ENCODE data around the gene NUDT1.

NUDT1 gene

GRCh38 chr7:2199956-2200583, 42.0 kb upstream of the NUDT1 start:
- in situ Hi-C loops (cut with HindIII; ENCODE audit: low pct_ligation_motif_present, low sequenced_read_pairs), result no loop called here
- H3K27ac ChIP-seq, result no peak overlapping the region
- H3K4me3 ChIP-seq (ENCODE audit: low read depth, low read length), result no peak overlapping the region
- H3K36me3 ChIP-seq (replicated peaks), result peaks cover 7% of the 10 kb centered on the region
- H3K27me3 ChIP-seq (replicated peaks), result no peaks in the 10 kb centered on the region
- no peak for TF ChIP-seq CTCF (IDR thresholded peaks at IDR 0.05; ENCODE audit: low read depth, low read length, missing control alignments)
- DNase-seq, result no peak

DNA sequence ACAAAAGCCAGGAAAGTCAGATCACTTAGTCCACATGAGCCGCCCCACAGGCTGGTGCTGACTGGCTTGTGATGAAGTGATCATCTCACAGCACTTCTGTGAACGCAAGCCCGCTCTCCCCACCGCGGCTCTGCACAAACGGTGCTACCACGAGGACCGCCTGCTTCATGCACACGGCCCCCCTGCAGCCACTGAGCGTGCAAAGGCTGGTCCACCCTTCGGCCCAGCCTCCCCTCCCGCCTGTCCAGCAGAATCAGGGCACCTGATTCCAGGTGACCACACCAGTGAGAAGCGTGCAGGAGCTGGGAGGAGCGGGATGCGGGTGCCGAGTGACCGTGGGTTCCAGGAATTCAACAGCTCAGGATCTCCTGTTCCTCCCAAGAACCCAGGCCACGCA, 41.4 kb upstream of the NUDT1 start:
- Histone ChIP-seq H3K27ac (no peak overlapping the region), H3K4me3 (ENCODE audit: low read depth, low read length) (no peak overlapping the region), H3K27me3 (replicated peaks) (no peaks in the 10 kb centered on the region), H3K36me3 (replicated peaks) (peaks cover 7% of the 10 kb centered on the region)
- in situ Hi-C loops (cut with HindIII; ENCODE audit: low pct_ligation_motif_present, low sequenced_read_pairs), result no loop called here
- TF ChIP-seq CTCF (IDR thresholded peaks at IDR 0.05; ENCODE audit: low read depth, low read length, missing control alignments), result no peak
- DNase-seq, result no peak

- Histone ChIP-seq H3K27me3 (replicated peaks) (no peaks in the 10 kb centered on the region), H3K36me3 (replicated peaks) (peaks cover 7% of the 10 kb centered on the region), H3K27ac (no peak overlapping the region), H3K4me3 (ENCODE audit: low read depth, low read length) (no peak overlapping the region)
- in situ Hi-C loops (cut with HindIII; ENCODE audit: low pct_ligation_motif_present, low sequenced_read_pairs), result no loop called here
- TF ChIP-seq CTCF (IDR thresholded peaks at IDR 0.05; ENCODE audit: low read depth, low read length, missing control alignments), result no peak
- DNase-seq, result no peak
These were observed 40.9 kb upstream of the NUDT1 start for GRCh38 chr7:2201128-2201527.

DNA sequence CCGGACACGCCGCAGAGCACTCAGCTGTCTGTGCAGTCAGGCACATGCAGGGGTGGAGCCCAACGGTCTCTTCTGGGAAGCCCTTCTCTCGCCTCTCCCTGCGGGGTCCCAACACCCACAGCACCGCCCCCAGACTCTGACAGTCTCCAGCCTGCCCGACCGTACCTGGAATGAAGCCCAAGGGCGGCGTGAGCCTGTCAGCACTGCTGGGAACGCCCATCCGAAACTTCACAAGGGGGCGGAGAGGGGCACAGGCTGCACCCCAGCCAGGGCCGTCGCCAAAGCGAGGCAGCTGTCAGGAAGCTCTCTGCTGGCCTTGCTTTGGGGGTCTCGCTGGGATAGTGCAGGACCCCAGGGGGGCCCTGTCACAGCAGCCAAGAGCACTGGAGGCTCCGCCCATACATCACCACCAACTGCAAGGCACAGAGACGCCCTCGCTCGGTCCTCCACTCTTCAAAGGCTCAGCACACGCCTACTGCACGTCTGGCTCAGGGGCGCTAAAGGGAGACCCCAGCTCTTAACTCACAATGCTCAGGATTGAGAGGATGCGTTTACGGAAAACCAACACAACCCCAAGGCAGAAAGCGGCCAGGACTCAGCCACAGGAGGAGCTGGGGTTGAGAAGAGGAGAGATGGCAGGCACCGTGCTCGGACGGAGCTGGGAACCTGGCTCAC, 40.2 kb upstream of the NUDT1 start:
- TF ChIP-seq CTCF (IDR thresholded peaks at IDR 0.05; ENCODE audit: low read depth, low read length, missing control alignments), result no peak
- in situ Hi-C loops (cut with HindIII; ENCODE audit: low pct_ligation_motif_present, low sequenced_read_pairs), result no loop called here
- H3K36me3 ChIP-seq (replicated peaks), result peaks cover 4% of the 10 kb centered on the region
- no peak overlapping the region for H3K27ac ChIP-seq
- no peaks in the 10 kb centered on the region for H3K27me3 ChIP-seq (replicated peaks)
- no peak overlapping the region for H3K4me3 ChIP-seq (ENCODE audit: low read depth, low read length)
- DNase-seq, result no peak

- TF ChIP-seq CTCF (IDR thresholded peaks at IDR 0.05; ENCODE audit: low read depth, low read length, missing control alignments), result no peak
- Histone ChIP-seq H3K4me3 (ENCODE audit: low read depth, low read length) (no peak overlapping the region), H3K27me3 (replicated peaks) (no peaks in the 10 kb centered on the region), H3K36me3 (replicated peaks) (peaks cover 4% of the 10 kb centered on the region), H3K27ac (no peak overlapping the region)
- in situ Hi-C loops (cut with HindIII; ENCODE audit: low pct_ligation_motif_present, low sequenced_read_pairs), result no loop called here
- no peak for DNase-seq
These were observed 39.7 kb upstream of the NUDT1 start for GRCh38 chr7:2202361-2202761.
